Astrocyte (in vitro differentiated cells and primary cell): ENCODE measurements around the gene POLR2E. TPM values are rescaled to one million over a fixed set of nuclear protein-coding genes. Genes with fewer than 3 reads are reported as not detected.

Source experiments
- DNase-seq: peaks from one replicate; pipeline ENCODE4 v3.0.0-alpha.2; 2010; ENCODE audit warnings: low read depth
- FAIRE-seq: peaks from 2 replicates; lab custom pipeline; 2011; peaks lifted over from hg19 to GRCh38; lab: Jason Lieb, UNC
- H2AFZ ChIP-seq: 2 replicates; pipeline ENCODE4 v1.6.0; 2012; ENCODE audit warnings: low read depth, low read length, inconsistent platforms
- H3K27ac ChIP-seq: 2 replicates; pipeline ENCODE4 v1.5.1; 2011; ENCODE audit warnings: low read depth, low read length, inconsistent platforms
- H3K27me3 ChIP-seq: 2 replicates; pipeline ENCODE4 v1.6.0; 2011; ENCODE audit warnings: low read length, inconsistent platforms; ENCODE audit not compliant: insufficient read depth
- H3K36me3 ChIP-seq: 2 replicates; pipeline ENCODE4 v1.5.1; 2011; ENCODE audit warnings: low read length, inconsistent platforms; ENCODE audit not compliant: insufficient read depth
- H3K4me1 ChIP-seq: 2 replicates; pipeline ENCODE4 v1.5.1; 2011; ENCODE audit warnings: low read length, inconsistent platforms; ENCODE audit not compliant: insufficient read depth
- H3K4me2 ChIP-seq: 2 replicates; pipeline ENCODE4 v1.6.0; 2012; ENCODE audit warnings: low read length, inconsistent platforms
- H3K4me3 ChIP-seq: 2 replicates; pipeline ENCODE4 v1.5.1; 2011; ENCODE audit warnings: low read depth, mild to moderate bottlenecking, low read length, inconsistent platforms; ENCODE audit not compliant: insufficient read depth
- H3K79me2 ChIP-seq: 2 replicates; pipeline ENCODE4 v1.6.0; 2012; ENCODE audit warnings: mild to moderate bottlenecking, low read length, inconsistent platforms; ENCODE audit not compliant: insufficient read depth
- H3K9ac ChIP-seq: 2 replicates; pipeline ENCODE4 v1.6.0; 2012; ENCODE audit warnings: mild to moderate bottlenecking, low read length, inconsistent platforms
- H3K9me3 ChIP-seq: 2 replicates; pipeline ENCODE4 v1.5.1; 2012; ENCODE audit warnings: low read depth, mild to moderate bottlenecking, low read length, inconsistent platforms; ENCODE audit not compliant: insufficient read depth
- H4K20me1 ChIP-seq: 2 replicates; pipeline ENCODE4 v1.6.0; 2012; ENCODE audit warnings: low read length, inconsistent platforms; ENCODE audit not compliant: insufficient read depth
- H3K27ac Mint-ChIP-seq: one replicate; pipeline ENCODE4 v1.8.0; 2021; ENCODE audit warnings: mild to moderate bottlenecking, mixed read lengths; ENCODE audit not compliant: unreplicated experiment
- H3K27me3 Mint-ChIP-seq: one replicate; pipeline ENCODE4 v1.8.0; 2021; ENCODE audit warnings: low read depth, mixed read lengths; ENCODE audit not compliant: unreplicated experiment
- H3K36me3 Mint-ChIP-seq: one replicate; pipeline ENCODE4 v1.8.0; 2021; ENCODE audit warnings: low read depth, mixed read lengths; ENCODE audit not compliant: unreplicated experiment
- H3K4me1 Mint-ChIP-seq: one replicate; pipeline ENCODE4 v1.8.0; 2021; ENCODE audit warnings: low read depth, mixed read lengths; ENCODE audit not compliant: unreplicated experiment
- H3K4me3 Mint-ChIP-seq: one replicate; pipeline ENCODE4 v1.8.0; 2021; ENCODE audit warnings: mild to moderate bottlenecking, moderate library complexity, mixed read lengths; ENCODE audit not compliant: unreplicated experiment
- H3K9me3 Mint-ChIP-seq: one replicate; pipeline ENCODE4 v1.8.0; 2021; ENCODE audit warnings: mild to moderate bottlenecking, mixed read lengths; ENCODE audit not compliant: unreplicated experiment
- EZH2 ChIP-seq: IDR thresholded peaks from 2 replicates; pipeline ENCODE4 v1.6.1; 2012; ENCODE audit warnings: mild to moderate bottlenecking, low read length, inconsistent platforms; ENCODE audit not compliant: insufficient read depth
- total RNA-seq: library from RNA; stranded (reverse); gene quantifications from 2 replicates; pipeline ENCODE4 v1.2.1, GENCODE V29; 2021
- TF ChIP-seq, protein P1 (sequence below): IDR thresholded peaks from 2 replicates; pipeline ENCODE4 v1.5.1; 2011; ENCODE audit warnings: low read depth, mild to moderate bottlenecking, inconsistent platforms, low read length, moderate library complexity; ENCODE audit not compliant: insufficient read depth

POLR2E gene
- total RNA-seq, 1 donor from 2014 or later, result 207 TPM

GRCh38 chr19:1117654-1118053, 22.5 kb upstream of the POLR2E start:
- no peaks in the 10 kb centered on the region for H3K27me3 Mint-ChIP-seq
- no peaks in the 10 kb centered on the region for H3K4me1 Mint-ChIP-seq
- Histone ChIP-seq H3K4me1 (peaks cover 11% of the 10 kb centered on the region), H3K4me2 (no peak overlapping the region), H4K20me1 (peaks cover 24% of the 10 kb centered on the region), H3K27ac (no peak overlapping the region), H3K27me3 (no peaks in the 10 kb centered on the region), H3K79me2 (no peaks in the 10 kb centered on the region), H3K36me3 (peaks cover 7% of the 10 kb centered on the region), H2AFZ (no peak overlapping the region), H3K4me3 (no peak overlapping the region), H3K9me3 (no peaks in the 10 kb centered on the region), H3K9ac (no peak overlapping the region)
- FAIRE-seq (no peak), DNase-seq (no peak)
- H3K36me3 Mint-ChIP-seq, result peaks cover 9% of the 10 kb centered on the region
- no peak overlapping the region for H3K4me3 Mint-ChIP-seq
- no peaks in the 10 kb centered on the region for H3K9me3 Mint-ChIP-seq
- H3K27ac Mint-ChIP-seq, result no peak overlapping the region
- TF ChIP-seq, protein P1, sequence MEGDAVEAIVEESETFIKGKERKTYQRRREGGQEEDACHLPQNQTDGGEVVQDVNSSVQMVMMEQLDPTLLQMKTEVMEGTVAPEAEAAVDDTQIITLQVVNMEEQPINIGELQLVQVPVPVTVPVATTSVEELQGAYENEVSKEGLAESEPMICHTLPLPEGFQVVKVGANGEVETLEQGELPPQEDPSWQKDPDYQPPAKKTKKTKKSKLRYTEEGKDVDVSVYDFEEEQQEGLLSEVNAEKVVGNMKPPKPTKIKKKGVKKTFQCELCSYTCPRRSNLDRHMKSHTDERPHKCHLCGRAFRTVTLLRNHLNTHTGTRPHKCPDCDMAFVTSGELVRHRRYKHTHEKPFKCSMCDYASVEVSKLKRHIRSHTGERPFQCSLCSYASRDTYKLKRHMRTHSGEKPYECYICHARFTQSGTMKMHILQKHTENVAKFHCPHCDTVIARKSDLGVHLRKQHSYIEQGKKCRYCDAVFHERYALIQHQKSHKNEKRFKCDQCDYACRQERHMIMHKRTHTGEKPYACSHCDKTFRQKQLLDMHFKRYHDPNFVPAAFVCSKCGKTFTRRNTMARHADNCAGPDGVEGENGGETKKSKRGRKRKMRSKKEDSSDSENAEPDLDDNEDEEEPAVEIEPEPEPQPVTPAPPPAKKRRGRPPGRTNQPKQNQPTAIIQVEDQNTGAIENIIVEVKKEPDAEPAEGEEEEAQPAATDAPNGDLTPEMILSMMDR, result no peak

GRCh38 chr19:1116726-1117581, 21.8 kb upstream of the POLR2E start:
- H3K79me2 ChIP-seq, result no peaks in the 10 kb centered on the region
- H3K4me1 ChIP-seq, result peaks cover 11% of the 10 kb centered on the region
- no peak for DNase-seq
- H3K4me2 ChIP-seq, result no peak overlapping the region
- no peak overlapping the region for H3K4me3 ChIP-seq
- FAIRE-seq, result no peak
- H3K36me3 ChIP-seq, result peaks cover 7% of the 10 kb centered on the region
- H3K9ac ChIP-seq, result no peak overlapping the region
- H2AFZ ChIP-seq, result no peak overlapping the region
- Mint-ChIP-seq H3K9me3 (no peaks in the 10 kb centered on the region), H3K36me3 (peaks cover 9% of the 10 kb centered on the region), H3K4me3 (no peak overlapping the region), H3K4me1 (no peaks in the 10 kb centered on the region), H3K27ac (no peak overlapping the region), H3K27me3 (no peaks in the 10 kb centered on the region)
- no peaks in the 10 kb centered on the region for H3K27me3 ChIP-seq
- H3K9me3 ChIP-seq, result no peaks in the 10 kb centered on the region
- TF ChIP-seq, protein P1, result no peak
- TF ChIP-seq EZH2, result no peak
- H3K27ac ChIP-seq, result no peak overlapping the region
- H4K20me1 ChIP-seq, result peaks cover 24% of the 10 kb centered on the region
